ENCODE results near the gene ARID1B. TPM values are rescaled to one million over a fixed set of nuclear protein-coding genes. Genes with fewer than 3 reads are reported as not detected.

Gene ARID1B
- total RNA-seq, 1 experiment from 2014 or later = 86.3 TPM

DNA sequence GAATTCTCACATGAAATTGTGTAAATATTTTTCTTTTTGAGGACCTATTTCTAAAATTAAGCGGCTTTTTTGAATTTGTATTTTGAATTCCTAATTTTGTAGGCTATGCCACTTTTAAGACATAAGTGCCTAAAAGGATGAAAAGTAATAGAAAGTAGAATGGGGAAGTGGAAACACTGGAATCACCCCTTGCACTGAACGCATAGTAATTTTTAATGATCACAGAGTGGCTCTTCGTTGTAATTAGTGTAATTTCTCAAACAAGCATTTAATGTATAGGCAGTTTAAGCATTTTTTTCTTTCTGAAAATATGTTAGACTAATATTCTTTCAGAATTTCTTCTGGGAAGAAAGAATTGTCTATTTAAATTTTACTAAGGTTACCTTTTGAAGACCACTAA, 73.2 kb downstream of the ARID1B start:
- BruUV-seq (replicated peaks) = no TSS peak

DNA sequence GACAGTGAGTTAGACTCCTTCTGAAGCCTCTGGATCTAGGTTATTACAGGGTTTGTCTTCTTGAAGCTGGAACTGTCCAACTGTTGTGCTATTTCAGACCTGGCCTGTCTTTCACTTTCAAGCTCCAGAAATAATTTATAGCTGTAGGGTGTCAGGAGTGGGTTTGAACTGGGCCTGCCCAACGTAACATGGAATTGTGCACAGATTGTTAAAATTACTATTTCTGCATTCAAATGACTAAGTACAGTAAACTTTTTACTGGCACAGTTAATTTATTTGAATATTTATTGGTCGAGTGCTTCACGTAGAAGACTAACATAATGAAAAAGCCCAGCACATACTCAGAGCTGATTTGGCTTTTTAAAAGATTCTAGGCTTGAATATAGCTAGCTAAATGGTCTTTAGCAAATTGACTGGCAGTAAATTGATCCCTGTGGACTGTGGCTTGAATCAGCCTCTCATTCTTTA, 74.3 kb downstream of the ARID1B start:
- DNase-seq (ENCODE audit: low spot score) = no peak
- no TSS peak for BruUV-seq (replicated peaks)
- Histone ChIP-seq H3K27ac (ENCODE audit: low read depth, low read length, poor library complexity, severe bottlenecking) (no peak overlapping the region), H3K4me3 (ENCODE audit: low read depth, low read length, poor library complexity, severe bottlenecking) (no peak overlapping the region), H3K9me3 (ENCODE audit: low read depth, low read length, poor library complexity, severe bottlenecking) (no peaks in the 10 kb centered on the region), H3K27me3 (replicated peaks; ENCODE audit: insufficient read depth, low read depth, low read length, poor library complexity) (no peaks in the 10 kb centered on the region), H3K4me1 (ENCODE audit: insufficient read depth, low read length, poor library complexity, severe bottlenecking) (peaks cover 63% of the 10 kb centered on the region), H3K36me3 (ENCODE audit: insufficient read depth, low read length, poor library complexity, severe bottlenecking) (no peaks in the 10 kb centered on the region)
- intact Hi-C loops (cut with micrococcal nuclease; ENCODE audit: unreplicated experiment) = no loop called here
- CTCF ChIA-PET = no interaction called here
- POLR2A ChIA-PET (ENCODE audit: low non-redundant PET) = no interaction called here
- TF ChIP-seq, protein P1, sequence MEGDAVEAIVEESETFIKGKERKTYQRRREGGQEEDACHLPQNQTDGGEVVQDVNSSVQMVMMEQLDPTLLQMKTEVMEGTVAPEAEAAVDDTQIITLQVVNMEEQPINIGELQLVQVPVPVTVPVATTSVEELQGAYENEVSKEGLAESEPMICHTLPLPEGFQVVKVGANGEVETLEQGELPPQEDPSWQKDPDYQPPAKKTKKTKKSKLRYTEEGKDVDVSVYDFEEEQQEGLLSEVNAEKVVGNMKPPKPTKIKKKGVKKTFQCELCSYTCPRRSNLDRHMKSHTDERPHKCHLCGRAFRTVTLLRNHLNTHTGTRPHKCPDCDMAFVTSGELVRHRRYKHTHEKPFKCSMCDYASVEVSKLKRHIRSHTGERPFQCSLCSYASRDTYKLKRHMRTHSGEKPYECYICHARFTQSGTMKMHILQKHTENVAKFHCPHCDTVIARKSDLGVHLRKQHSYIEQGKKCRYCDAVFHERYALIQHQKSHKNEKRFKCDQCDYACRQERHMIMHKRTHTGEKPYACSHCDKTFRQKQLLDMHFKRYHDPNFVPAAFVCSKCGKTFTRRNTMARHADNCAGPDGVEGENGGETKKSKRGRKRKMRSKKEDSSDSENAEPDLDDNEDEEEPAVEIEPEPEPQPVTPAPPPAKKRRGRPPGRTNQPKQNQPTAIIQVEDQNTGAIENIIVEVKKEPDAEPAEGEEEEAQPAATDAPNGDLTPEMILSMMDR (conservative IDR thresholded peaks at IDR 0.05; ENCODE audit: low read depth, low read length) = no peak
- TF ChIP-seq EZH2 (IDR thresholded peaks at IDR 0.05; ENCODE audit: borderline replicate concordance, low read depth, low read length, poor library complexity, severe bottlenecking) = no peak

More for the DNA sequence above, 73.2 kb downstream of the ARID1B start:
- no peak overlapping the region for H3K4me3 ChIP-seq (ENCODE audit: low read depth, low read length, poor library complexity, severe bottlenecking)
- no peaks in the 10 kb centered on the region for H3K27me3 ChIP-seq (replicated peaks; ENCODE audit: insufficient read depth, low read depth, low read length, poor library complexity)
- ChIA-PET CTCF (no interaction called here), POLR2A (ENCODE audit: low non-redundant PET) (no interaction called here)
- intact Hi-C loops (cut with micrococcal nuclease; ENCODE audit: unreplicated experiment) = no loop called here
- no peaks in the 10 kb centered on the region for H3K36me3 ChIP-seq (ENCODE audit: insufficient read depth, low read length, poor library complexity, severe bottlenecking)
- DNase-seq (ENCODE audit: low spot score) = no peak
- TF ChIP-seq, protein P1 (conservative IDR thresholded peaks at IDR 0.05; ENCODE audit: low read depth, low read length) = no peak
- TF ChIP-seq EZH2 (IDR thresholded peaks at IDR 0.05; ENCODE audit: borderline replicate concordance, low read depth, low read length, poor library complexity, severe bottlenecking) = no peak
- H3K27ac ChIP-seq (ENCODE audit: low read depth, low read length, poor library complexity, severe bottlenecking) = no peak overlapping the region
- H3K4me1 ChIP-seq (ENCODE audit: insufficient read depth, low read length, poor library complexity, severe bottlenecking) = peaks cover 69% of the 10 kb centered on the region
- no peaks in the 10 kb centered on the region for H3K9me3 ChIP-seq (ENCODE audit: low read depth, low read length, poor library complexity, severe bottlenecking)

DNA sequence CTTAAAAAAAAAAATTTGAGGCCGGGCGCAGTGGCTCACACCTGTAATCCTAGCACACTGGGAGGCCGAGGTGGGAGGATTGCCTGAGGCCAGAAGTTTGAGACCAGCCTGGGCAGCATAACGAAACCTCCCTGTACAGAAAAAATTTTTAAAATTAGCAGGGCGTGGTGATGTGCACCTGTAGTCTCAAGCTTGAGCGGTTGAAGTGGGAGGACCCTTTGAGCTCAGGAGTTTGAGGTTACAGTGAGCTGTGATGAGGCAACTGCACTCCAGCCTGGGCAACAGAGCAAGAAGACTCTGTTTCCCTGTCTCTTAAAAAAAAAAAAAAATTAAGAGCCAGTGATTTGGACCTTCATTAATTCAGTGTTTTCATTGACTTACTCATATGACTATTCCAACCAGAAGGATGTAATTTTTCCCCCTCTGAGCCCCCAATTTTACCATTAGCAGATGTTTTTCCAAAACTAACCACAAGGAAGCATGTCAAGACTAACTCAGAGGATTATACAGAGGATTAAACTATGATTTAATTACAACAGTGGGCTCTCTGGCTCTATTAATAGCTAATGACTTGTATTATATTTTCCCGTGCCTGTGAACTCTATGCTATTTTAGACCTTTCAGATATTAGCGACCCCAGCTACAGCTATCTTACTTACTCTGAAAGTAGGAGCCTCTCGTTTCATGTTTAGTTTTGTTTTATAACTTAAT, 75.1 kb downstream of the ARID1B start:
- Histone ChIP-seq H3K9me3 (ENCODE audit: low read depth, low read length, poor library complexity, severe bottlenecking) (no peaks in the 10 kb centered on the region), H3K4me1 (ENCODE audit: insufficient read depth, low read length, poor library complexity, severe bottlenecking) (peaks cover 55% of the 10 kb centered on the region), H3K4me3 (ENCODE audit: low read depth, low read length, poor library complexity, severe bottlenecking) (no peak overlapping the region), H3K27ac (ENCODE audit: low read depth, low read length, poor library complexity, severe bottlenecking) (no peak overlapping the region), H3K27me3 (replicated peaks; ENCODE audit: insufficient read depth, low read depth, low read length, poor library complexity) (no peaks in the 10 kb centered on the region), H3K36me3 (ENCODE audit: insufficient read depth, low read length, poor library complexity, severe bottlenecking) (no peaks in the 10 kb centered on the region)
- ChIA-PET CTCF (no interaction called here), POLR2A (ENCODE audit: low non-redundant PET) (interaction anchor here (0.6 kb wide), 1 partner anchor 21 kb away, joined by 3 read pairs; no protein-coding TSS in a partner anchor)
- TF ChIP-seq, protein P1 (conservative IDR thresholded peaks at IDR 0.05; ENCODE audit: low read depth, low read length) = no peak
- no peak for TF ChIP-seq EZH2 (IDR thresholded peaks at IDR 0.05; ENCODE audit: borderline replicate concordance, low read depth, low read length, poor library complexity, severe bottlenecking)
- no peak for DNase-seq (ENCODE audit: low spot score)
- intact Hi-C loops (cut with micrococcal nuclease; ENCODE audit: unreplicated experiment) = no loop called here
- BruUV-seq (replicated peaks) = no TSS peak
